ENCODE measurements around the gene ARL4D.

Gene ARL4D

GRCh38 chr17:43395165-43395564 is 3.6 kb upstream of the ARL4D start:
- no peak overlapping the region for H3K4me3 ChIP-seq (ENCODE audit: low read length)
- H4K20me1 ChIP-seq (ENCODE audit: insufficient read depth, low read length): no peaks in the 10 kb centered on the region
- no peaks in the 10 kb centered on the region for H3F3A ChIP-seq (ENCODE audit: insufficient read depth, low read length)
- no peaks in the 10 kb centered on the region for H3K9me2 ChIP-seq (replicated peaks; ENCODE audit: insufficient read depth, low read length)
- H3K27me3 ChIP-seq (replicated peaks; ENCODE audit: insufficient read depth, low read length): peaks cover 39% of the 10 kb centered on the region
- H3K36me3 ChIP-seq (replicated peaks; ENCODE audit: insufficient read depth, low read length): no peaks in the 10 kb centered on the region
- H3K27ac ChIP-seq (ENCODE audit: low read length): no peak overlapping the region
- H3K79me2 ChIP-seq (ENCODE audit: low read length): no peaks in the 10 kb centered on the region
- TF ChIP-seq EZH2phosphoT487 (IDR thresholded peaks at IDR 0.05; ENCODE audit: low read length) (no peak), EZH2 (optimal IDR thresholded peaks at IDR 0.05; ENCODE audit: low read depth, low read length) (no peak), CTCF (IDR thresholded peaks at IDR 0.05; ENCODE audit: low read length) (no peak)
- H3K9ac ChIP-seq (ENCODE audit: low read length): no peak overlapping the region
- DNase-seq: no peak
- no peak overlapping the region for H2AFZ ChIP-seq (ENCODE audit: low read length)
- no peak overlapping the region for H3K4me2 ChIP-seq (ENCODE audit: low read depth, low read length)
- H3K9me3 ChIP-seq (replicated peaks; ENCODE audit: insufficient read depth, low read length): no peaks in the 10 kb centered on the region
- H3K4me1 ChIP-seq (ENCODE audit: low read length): no peaks in the 10 kb centered on the region

GRCh38 chr17:43396491-43397060 is 2.2 kb upstream of the ARL4D start:
- Histone ChIP-seq H3K4me2 (ENCODE audit: low read depth, low read length) (no peak overlapping the region), H4K20me1 (ENCODE audit: insufficient read depth, low read length) (no peaks in the 10 kb centered on the region), H3K4me1 (ENCODE audit: low read length) (no peaks in the 10 kb centered on the region), H2AFZ (ENCODE audit: low read length) (no peak overlapping the region), H3K79me2 (ENCODE audit: low read length) (no peaks in the 10 kb centered on the region), H3K9ac (ENCODE audit: low read length) (no peak overlapping the region), H3K9me2 (replicated peaks; ENCODE audit: insufficient read depth, low read length) (no peaks in the 10 kb centered on the region), H3K27me3 (replicated peaks; ENCODE audit: insufficient read depth, low read length) (peaks cover 53% of the 10 kb centered on the region), H3F3A (ENCODE audit: insufficient read depth, low read length) (no peaks in the 10 kb centered on the region), H3K4me3 (ENCODE audit: low read length) (no peak overlapping the region), H3K9me3 (replicated peaks; ENCODE audit: insufficient read depth, low read length) (no peaks in the 10 kb centered on the region), H3K36me3 (replicated peaks; ENCODE audit: insufficient read depth, low read length) (no peaks in the 10 kb centered on the region), H3K27ac (ENCODE audit: low read length) (no peak overlapping the region)
- no peak for DNase-seq
- TF ChIP-seq EZH2 (optimal IDR thresholded peaks at IDR 0.05; ENCODE audit: low read depth, low read length): no peak
- TF ChIP-seq EZH2phosphoT487 (IDR thresholded peaks at IDR 0.05; ENCODE audit: low read length): no peak
- no peak for TF ChIP-seq CTCF (IDR thresholded peaks at IDR 0.05; ENCODE audit: low read length)

GRCh38 chr17:43399839-43400328 is 1.1 kb downstream of the ARL4D start:
- Histone ChIP-seq H3K27me3 (replicated peaks; ENCODE audit: insufficient read depth, low read length) (peaks cover 78% of the 10 kb centered on the region), H3K9ac (ENCODE audit: low read length) (no peak overlapping the region), H3K36me3 (replicated peaks; ENCODE audit: insufficient read depth, low read length) (no peaks in the 10 kb centered on the region), H3K4me3 (ENCODE audit: low read length) (no peak overlapping the region), H4K20me1 (ENCODE audit: insufficient read depth, low read length) (no peaks in the 10 kb centered on the region), H3K4me1 (ENCODE audit: low read length) (no peaks in the 10 kb centered on the region), H3F3A (ENCODE audit: insufficient read depth, low read length) (no peaks in the 10 kb centered on the region), H3K4me2 (ENCODE audit: low read depth, low read length) (no peak overlapping the region), H2AFZ (ENCODE audit: low read length) (no peak overlapping the region), H3K9me2 (replicated peaks; ENCODE audit: insufficient read depth, low read length) (no peaks in the 10 kb centered on the region), H3K27ac (ENCODE audit: low read length) (no peak overlapping the region), H3K9me3 (replicated peaks; ENCODE audit: insufficient read depth, low read length) (no peaks in the 10 kb centered on the region), H3K79me2 (ENCODE audit: low read length) (no peaks in the 10 kb centered on the region)
- no peak for TF ChIP-seq EZH2 (optimal IDR thresholded peaks at IDR 0.05; ENCODE audit: low read depth, low read length)
- TF ChIP-seq CTCF (IDR thresholded peaks at IDR 0.05; ENCODE audit: low read length): no peak
- no peak for TF ChIP-seq EZH2phosphoT487 (IDR thresholded peaks at IDR 0.05; ENCODE audit: low read length)
- DNase-seq: no peak

Measured in MM.1S (cell line).